NCI-H1105 (cell line): ENCODE data around the gene SS18L1.
"Not testable (repeated sequence)": the region's sequence is repeated elsewhere in the genome, so short reads cannot be mapped to it uniquely, and the experiment has no call there.

Source experiments
- DNase-seq: peaks from one replicate; lab custom pipeline; 2025; lab: John Stamatoyannopoulos, UW

The SS18L1 gene, protein sequence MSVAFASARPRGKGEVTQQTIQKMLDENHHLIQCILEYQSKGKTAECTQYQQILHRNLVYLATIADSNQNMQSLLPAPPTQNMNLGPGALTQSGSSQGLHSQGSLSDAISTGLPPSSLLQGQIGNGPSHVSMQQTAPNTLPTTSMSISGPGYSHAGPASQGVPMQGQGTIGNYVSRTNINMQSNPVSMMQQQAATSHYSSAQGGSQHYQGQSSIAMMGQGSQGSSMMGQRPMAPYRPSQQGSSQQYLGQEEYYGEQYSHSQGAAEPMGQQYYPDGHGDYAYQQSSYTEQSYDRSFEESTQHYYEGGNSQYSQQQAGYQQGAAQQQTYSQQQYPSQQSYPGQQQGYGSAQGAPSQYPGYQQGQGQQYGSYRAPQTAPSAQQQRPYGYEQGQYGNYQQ

DNA sequence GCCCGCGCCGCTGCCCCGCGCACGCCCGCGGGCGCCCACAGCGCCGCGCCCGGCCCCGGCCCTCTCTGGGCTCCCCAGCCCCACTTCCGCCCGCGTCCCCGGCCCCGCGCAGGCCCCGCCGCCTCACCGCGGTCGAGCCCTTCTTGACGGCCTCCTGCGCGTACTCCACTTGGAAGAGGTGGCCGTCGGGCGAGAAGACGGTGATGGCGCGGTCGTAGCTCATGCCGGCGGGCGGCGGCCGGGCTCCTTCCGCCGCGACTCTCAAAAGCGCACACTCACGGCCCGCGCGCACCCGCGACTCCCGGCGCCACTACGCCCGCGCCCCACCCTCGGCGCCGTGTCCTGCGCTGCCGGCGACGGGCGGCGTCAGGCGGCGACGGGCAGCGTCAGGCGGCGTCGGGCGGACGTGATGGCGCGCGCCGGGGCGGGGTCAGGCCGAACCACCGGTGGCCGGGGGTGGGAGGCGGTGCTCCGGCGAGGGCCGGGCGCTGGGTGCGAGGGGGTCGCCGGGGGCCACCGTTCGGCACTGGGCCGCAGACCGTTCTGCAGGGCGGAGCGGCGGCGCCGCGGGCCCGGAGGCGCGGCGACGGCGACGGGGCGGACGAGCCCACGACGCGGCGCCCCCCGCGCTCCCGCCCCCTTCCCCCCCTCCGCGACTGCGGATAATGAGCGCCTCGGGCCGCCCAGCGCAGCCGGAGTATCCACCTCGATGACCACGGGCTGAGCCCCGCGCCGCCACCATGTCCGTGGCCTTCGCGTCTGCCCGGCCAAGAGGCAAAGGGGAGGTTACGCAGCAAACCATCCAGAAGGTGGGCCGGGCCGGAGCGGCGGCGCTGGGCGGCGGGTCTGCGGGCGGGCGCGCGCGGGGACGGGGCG, at the start of gene SS18L1, which contains the start of gene PSMA7:
SS18L1 (plus strand) TSS at position 689 of the 876 bp plus-strand sequence; CDS start at position 741, 52 bp downstream.
PSMA7 (minus strand) TSS at position 314 of the 876 bp plus-strand sequence; CDS start at position 223, 91 bp downstream.
- DNase-seq, result peak; percentile 84

DNA sequence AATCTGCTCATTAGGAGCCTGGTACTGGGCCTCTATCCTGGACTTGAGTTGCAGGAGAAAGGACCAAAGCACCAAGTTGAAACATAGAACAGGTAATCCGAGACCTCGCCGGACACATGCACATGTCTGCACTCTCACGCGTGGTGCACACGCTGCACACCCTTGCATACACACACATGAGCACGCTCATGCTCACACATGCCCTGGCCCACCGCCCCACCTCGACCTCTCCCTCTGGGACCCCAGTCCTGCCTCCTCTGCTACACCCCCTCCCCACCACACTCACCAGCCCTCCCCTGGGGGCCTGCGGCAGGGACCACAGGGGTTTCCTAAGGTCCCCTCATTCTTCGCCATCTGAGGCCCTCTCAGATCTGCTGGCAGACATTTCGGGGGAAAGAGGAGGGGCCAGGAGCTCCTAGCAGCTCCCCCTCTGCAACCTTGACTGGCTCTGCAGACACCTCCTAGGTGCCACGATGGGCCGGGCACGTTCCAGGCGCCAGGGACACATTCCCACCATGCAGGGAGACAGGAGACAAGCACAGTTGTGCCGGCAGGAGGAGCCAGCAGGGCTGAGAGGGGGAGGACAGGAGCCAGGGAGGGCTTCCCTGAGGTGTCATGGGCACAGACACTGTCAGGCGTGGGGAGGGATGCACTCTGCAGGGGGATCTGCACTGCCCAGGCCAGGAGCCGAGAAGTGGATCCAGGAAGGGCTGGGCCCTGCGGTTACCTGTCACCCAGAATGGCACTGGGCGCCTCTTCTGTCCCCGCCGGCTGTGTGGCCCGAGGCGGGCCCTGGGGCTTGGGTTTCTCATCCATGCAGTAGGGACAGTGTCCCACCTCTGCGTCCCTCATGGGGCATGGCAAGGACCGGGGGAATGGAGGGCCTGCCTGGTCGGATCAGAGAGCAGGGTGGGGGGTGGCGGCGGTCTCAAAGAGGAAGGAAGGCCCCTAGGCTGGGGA, 46.9 kb upstream of the SS18L1 start:
- no peak for DNase-seq

DNA sequence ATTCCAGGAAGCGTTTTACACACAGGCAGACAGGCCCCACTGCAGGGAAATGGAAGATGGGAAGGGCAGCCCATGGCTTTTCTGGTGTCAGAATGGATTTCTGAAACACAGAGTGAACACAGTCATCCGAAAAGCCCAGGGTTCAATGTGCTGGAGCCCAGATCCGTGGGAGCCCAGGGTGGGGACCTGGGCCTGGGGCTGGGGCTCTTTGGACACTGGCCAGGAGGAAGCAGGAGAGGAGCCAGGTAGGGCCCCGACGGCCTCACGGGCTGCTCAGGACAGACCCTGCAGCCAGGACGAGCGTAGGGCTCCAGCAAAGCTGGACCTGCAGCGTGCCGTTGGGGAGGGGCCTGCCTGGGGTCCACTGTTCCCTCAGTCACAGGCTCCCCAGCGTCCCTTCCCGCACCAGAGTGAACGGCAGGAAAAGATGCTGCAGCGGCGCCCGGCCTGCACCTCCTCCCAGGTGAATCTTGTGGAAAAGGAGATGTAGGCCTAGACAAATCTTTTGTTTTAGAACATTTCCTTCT, 45.6 kb upstream of the SS18L1 start:
- DNase-seq, result no peak

DNA sequence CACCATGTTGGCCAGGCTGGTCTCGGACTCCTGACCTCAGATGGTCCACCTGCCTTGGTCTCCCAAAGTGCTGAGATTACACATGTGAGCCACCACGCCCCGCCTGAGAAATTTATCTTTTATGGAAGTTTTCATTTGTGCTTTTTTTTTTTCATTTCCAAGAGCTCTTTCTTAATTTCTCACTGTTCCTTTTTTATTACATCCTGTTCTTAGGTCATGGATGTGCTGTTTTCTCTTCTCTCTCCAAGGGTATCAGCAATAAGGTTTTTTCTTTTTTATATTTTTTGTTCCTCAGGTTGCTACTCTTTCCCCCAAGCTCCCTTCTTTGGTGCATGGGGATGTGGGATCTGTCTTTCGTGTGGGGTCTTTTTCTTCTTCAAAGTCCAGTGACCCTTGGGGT, 42.5 kb upstream of the SS18L1 start:
- no peak for DNase-seq

DNA sequence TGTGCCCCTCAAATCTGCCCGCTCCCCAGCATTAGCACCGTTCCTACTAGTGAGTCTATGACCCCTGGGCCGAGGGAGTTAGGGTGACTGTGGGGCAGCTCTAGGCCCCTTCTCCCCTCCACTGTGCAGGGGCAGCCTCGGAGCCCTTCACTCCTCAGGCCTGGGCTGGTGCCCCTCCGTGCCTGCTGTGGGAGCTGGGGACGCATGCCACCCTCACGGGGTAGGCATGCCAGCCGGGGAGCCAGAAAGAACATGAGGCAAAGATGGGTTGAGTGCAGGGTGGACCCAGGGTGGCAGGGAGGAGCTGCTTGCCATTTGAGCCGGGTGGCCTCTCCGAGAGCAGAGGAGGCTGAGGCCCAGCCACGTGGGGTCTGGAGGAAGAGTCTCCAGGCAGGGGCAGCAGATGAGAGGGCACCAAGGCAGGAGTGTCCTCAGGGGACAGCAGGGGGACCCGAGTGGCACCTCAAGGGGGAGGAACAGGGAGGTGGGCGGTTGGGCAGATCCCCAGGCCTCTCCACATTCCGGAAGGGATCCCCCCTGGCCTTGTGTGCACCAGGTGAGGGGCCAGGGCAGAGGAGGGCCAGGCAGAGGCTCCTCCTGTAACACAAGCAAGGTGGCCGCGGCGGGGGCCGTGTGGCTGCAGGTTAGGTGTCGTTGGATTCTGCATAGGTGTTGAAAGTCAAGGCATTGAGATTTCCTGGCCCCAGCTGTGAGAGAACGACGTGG, 39.9 kb upstream of the SS18L1 start:
- no peak for DNase-seq

DNA sequence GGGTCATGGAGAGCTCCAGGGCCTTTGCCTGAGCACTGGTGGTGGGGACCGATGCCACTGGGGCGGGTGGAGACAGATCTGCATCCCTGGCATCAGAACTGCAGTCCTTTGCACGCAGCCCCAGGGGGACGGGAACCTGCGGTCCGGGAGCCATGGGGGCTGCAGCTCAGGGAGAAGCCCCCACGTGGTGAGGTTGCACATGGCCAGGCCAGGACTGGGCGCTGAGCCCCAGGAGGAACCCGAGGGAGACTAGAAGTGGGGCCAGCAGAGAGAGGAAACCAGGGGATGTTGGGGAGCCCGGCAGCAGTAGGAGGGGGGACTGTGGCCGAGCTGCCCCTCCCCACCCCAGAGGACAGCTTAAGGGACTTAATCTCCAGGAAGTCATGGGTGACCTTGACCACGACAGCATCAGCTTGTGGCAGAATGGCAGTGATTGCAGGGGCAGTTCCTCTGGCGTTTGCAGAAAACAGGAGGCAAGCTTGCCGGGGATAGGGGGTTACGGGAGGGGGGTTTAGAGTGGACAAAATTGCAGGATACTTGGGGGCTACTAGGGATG, 39.3 kb upstream of the SS18L1 start:
- DNase-seq, result no peak

DNA sequence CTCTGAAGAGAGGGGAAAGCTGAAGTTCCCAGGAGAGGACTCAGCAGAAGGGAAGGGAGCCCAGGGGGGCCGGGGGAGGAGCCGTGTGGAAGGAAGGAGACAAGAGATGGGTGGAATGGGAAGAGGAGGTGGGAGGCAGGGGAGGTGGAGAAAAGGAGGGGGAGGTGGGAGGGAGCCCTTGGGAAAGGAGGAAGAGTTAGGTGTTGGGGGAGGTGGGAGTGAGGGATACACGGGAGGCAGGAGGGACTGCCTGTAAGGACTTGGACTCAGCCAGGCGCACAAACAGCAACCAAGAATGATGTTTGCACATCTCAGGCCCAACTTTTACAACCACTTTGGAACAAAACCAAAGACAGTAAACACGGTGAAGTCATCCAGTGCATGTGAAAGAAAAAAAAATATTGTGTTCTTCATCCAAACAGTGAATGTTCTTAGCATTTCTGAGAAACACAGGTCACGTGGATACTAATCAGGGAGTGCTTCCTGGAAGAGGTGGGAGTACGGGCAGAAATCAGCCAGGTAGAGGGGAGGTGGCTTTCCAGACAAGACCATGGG, 38.7 kb upstream of the SS18L1 start:
- DNase-seq, result no peak

DNA sequence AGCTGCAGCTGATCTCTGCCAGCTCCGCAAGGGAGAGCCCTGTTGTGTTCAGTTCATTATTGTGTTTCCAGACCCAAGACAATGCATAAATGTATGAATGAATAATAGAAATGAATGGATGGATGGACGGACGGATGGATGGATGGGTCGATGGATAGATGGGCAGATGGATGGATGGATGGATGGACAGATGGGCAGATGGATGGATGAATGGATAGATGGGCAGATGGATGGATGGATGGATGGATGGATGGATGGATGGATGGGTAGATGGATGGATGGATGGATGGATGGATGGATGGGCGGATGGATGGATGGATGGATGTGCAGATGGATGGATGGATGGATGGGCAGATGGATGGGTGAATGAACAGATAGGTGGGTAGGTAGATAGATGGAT, 38.0 kb upstream of the SS18L1 start:
- no peak for DNase-seq

DNA sequence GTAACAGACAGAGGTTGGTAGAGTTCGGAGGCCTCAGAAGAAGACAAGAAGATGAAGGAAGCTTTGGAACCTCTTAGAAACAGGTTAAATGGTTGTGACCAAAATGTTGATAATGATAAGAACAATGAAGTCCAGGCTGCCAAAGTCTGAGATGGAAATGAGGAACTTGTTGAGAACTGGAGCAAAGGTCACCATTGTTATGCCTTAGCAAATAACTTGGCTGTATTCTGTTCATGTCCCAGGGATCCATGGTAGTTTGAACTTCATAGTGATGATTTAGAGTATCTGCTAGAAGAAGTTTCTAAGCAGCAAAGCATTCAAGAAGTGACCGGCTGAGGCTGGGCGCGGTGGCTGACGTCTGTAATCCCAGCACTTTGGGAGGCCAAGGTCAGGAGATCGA, 32.4 kb upstream of the SS18L1 start:
- no peak for DNase-seq

DNA sequence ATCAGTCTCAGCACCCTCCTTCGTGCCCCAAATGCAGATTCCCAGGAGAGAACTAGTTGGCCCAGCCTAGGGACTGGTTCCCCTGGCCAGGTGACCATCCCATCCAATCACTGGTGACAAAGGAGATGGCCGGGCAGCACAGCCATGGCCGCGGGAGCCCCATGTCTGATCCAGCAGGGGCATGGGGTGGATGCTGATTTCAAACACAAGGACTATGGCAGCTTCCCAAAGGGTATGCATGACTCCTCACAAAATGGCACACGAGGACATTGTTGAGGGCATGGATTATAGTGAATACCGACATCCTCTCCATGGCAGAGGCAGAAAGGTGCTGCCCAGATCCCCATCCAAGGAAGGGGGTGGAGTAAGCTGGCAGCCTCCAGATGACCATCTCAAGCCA, 31.2 kb upstream of the SS18L1 start:
- DNase-seq, result no peak

DNA sequence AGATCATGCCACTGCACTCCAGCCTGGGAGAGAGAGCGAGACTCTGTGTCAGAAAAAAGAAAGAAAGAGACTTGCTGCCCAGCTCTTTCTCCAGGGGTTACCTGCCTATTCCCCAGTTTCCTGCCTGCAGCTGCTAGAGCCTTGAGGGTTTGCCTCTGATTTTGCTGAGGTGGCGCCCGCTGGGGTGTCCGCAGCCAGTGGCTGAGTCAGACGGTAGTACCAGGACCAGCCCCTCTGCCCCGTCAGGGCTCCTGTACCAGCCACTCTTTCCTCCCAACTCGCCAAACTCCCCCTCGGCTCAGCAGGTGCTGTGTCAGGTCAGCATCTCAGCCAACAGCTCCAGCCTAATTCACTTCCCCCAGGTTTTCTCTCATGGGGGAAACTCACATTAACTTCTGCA, 28.7 kb upstream of the SS18L1 start:
- DNase-seq, result no peak

DNA sequence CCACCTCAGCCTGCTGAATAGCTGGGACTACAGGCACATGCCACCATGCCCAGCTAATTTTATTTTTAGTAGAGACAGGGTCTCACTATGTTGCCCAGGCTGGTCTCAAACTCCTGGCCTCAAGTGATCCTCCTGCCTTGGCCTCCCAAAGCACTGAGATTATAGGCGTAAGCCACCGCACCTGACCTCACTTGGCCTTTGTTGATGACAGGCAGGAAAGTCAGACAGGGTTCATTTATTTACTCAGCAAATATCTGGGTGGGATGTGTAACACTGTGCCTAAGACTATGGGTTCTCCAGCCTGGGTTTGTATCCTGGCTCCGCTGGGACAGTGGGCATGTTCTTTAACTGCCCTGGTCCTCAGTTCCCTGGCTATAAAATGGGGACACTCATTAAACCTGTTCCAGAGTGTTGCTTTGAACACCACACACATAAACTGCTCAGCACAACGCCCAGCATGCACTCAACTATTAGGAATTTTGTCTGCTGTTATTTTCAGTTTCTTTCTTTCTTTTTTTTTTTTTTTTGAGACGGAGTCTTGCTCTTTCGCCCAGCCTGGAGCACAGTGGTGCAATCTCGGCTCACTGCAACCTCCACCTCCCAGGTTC, 27.7 kb upstream of the SS18L1 start:
- not testable (repeated sequence) for DNase-seq

DNA sequence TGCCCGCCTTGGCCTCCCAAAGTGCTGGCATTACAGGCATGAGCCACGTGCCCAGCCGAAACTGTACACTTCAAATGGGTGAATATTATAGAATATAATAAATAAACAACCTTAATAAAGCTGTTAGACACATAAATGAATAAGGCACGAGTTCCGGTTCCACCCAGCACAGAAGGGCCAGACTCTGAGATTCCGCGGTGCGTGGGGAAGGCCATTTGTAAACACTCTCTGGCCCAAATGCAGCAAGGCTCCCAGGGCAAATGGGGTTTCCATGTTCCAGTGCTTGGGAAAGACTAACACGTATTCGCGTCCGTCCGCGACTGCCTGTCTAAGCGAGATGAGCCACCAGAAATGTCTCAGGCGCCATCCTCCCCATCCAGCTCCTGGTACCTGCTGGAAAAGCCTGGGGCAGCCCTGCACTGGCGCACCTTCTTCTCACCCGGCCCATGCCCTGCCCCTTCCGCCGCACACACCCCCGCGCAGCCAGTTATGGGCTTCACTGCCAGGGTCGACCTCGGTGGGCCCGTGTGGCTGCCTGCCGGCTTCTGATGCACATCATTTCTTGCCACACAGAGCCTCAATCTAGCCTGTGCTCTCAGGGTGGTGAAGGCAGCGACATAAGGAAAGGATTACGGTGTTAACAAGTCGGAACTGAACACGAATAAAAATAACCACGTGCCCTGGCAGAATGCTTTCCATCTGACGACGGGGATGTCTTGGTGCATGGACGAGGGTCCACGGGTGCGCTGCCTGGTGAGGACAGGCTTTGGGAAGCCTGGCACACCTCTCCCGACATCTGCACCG, 26.8 kb upstream of the SS18L1 start:
- DNase-seq, result no peak

DNA sequence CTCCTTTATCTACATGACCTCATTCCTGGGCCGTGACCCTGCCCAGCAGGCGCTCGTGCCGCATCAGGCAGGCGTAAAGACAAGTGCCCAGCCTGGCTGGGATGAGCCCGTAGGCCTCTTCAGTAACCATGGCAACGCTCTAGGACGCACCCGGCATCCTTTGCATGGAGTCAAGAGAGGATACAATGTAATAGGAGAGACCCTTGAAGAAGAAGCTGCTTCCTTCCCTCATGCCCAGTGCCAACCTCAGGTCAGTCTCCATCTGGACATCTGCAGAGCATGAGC, 26.3 kb upstream of the SS18L1 start:
- DNase-seq, result peak; percentile 41

DNA sequence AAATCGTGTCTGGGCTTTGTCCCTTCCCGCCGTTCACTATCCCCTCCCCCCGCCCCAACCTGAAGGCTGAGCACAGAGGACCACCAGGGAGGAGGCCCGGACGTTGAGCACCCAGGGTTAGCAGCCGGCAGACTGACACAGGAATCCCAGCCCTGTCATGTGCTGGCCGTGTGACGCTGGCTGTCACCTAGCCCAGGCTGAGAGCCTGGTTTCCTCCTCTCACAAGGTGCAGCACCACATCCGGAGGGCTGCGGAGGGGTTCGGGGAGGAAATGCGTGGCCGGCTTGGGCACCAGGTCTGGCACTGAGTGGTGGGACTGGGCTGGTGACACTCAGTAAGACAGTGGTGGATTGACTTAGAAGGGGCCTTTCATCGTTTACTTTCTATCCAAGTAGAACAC, 25.9 kb upstream of the SS18L1 start:
- DNase-seq, result no peak

DNA sequence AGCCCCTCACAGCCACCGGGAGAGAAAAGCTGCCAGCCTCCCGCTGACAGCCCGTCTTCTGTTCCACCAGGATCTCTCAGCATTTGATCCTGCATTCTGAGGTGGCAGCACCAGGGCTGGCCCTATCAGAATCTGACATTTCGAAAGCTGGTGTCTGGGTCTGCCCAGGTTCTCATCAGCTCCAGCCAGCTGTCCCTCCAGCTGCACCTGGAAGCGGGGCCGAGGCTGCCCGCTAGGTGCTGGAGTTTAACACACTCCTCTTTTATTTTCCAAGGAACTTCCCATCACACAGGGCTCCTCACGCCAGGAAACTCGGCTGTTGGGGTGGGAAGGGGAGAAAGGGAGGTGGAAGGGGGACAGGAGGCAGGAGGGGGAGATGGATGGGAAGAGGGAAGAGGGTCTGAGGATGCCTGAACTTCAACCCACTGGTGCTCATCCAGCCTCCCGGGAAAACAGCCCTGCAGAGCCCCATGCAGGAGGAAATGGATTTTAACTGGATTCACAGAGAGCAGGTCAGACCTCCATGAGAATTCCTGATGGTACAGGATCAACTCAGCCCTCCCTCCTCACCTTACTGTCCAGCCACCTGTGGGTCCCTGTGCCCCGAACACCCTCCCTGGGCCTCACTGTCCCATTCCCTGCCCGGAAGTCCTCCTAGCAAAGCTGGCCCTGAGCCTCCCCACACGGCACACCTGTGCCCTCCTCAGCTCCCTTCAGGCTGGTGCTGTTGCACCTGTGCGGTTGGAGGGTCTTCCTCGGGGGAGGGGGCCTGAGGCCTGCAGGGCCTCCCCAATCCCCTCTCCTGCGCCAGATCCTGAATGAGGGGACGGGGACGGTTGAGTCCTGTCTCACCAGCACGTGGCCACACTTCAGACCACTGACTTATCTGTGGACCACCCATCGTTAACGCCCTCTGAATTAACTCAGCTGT, 25.2 kb upstream of the SS18L1 start:
- DNase-seq, result no peak

DNA sequence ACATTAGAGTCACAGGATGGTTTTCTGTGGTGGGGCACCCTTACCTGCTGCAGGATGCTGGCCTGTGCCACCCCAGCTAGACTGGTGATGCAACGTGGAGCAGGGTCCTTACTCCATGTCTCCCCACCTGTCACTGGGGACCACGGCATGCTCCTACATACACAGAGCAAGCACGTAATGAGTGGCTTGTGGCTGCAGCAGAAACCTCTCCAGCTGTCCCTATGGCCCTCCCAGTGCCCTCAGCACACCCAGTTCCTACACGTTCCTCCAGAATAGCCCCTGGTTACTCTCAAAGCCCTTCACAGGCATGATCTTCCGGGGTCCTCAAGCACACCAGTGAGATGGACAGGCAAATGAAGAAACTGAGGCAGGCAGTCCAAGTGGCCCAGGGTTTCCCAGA, 24.5 kb upstream of the SS18L1 start:
- no peak for DNase-seq
